Measurements from ENCODE around the gene TPRG1. TPM values are rescaled to one million over a fixed set of nuclear protein-coding genes. Genes with fewer than 3 reads are reported as not detected.

Gene TPRG1
- total and polyA plus RNA-seq, 2 of the 8 experiments (the other 6 are each of a cell fraction or from before 2014, with no cell fraction given), result 0.37 to 0.47 TPM

GRCh38 chr3:189317911-189318310, 146.1 kb downstream of the TPRG1 start (continued):
- no peak for TF ChIP-seq USF2 (IDR thresholded peaks at IDR 0.05; ENCODE audit: low read length)
- no peak for TF ChIP-seq RAD21 (IDR thresholded peaks at IDR 0.05 in 1 of 2, conservative IDR thresholded peaks at IDR 0.05 in 1 of 2; ENCODE audit: low read depth in 2 of 2, low read length in 2 of 2)
- no peak for TF ChIP-seq CHD1 (IDR thresholded peaks at IDR 0.05; ENCODE audit: low read depth, low read length)
- no peak for TF ChIP-seq GABPA (IDR thresholded peaks at IDR 0.05; ENCODE audit: borderline replicate concordance, insufficient read depth, low read length)
- no peak for TF ChIP-seq KDM1A (IDR thresholded peaks at IDR 0.05; ENCODE audit: borderline replicate concordance, low read length)
- TF ChIP-seq CBX8 (IDR thresholded peaks at IDR 0.05; ENCODE audit: borderline replicate concordance, low read depth, low read length), result no peak

Measured in H1 (cell line).